ENCODE measurements around the gene PPP2R1A.
A peak's percentile ranks its signal among the peaks of the same experiment; 100 is the strongest.
"Not testable (repeated sequence)": the region's sequence is repeated elsewhere in the genome, so short reads cannot be mapped to it uniquely, and the experiment has no call there.

PPP2R1A gene

GRCh38 chr19:52265556-52265955, 75.7 kb downstream of the PPP2R1A start:
- DNase-seq, result not testable (repeated sequence)

GRCh38 chr19:52269338-52270261, 79.7 kb downstream of the PPP2R1A start, which contains the start of gene ZNF766:
Gene ZNF766, plus strand, starts transcription at chr19:52269587. Its CDS starts 27 bp downstream, at chr19:52269614.
- peak; percentile 94 to 95 for DNase-seq

- DNase-seq, result peak; percentile 5 to 6
These were observed 80.5 kb downstream of the PPP2R1A start for GRCh38 chr19:52270266-52270885.

GRCh38 chr19:52273301-52273700, 83.4 kb downstream of the PPP2R1A start:
- DNase-seq, result no peak

- no peak for DNase-seq
These were observed 84.3 kb downstream of the PPP2R1A start for GRCh38 chr19:52274191-52274590.

- DNase-seq, result no peak
These were observed 86.1 kb downstream of the PPP2R1A start for GRCh38 chr19:52275988-52276387.

GRCh38 chr19:52277471-52277870, 87.6 kb downstream of the PPP2R1A start:
- DNase-seq, result no peak
